Suppressor macrophage treated with lipopolysaccharide for 1 hour (primary cell): ENCODE results near the gene ADGRD1.

ENCODE experiments used
- DNase-seq, 3 donors: peaks; one replicate each; pipeline ENCODE4 v3.0.0-alpha.2; 2020 to 2022

Gene ADGRD1

DNA sequence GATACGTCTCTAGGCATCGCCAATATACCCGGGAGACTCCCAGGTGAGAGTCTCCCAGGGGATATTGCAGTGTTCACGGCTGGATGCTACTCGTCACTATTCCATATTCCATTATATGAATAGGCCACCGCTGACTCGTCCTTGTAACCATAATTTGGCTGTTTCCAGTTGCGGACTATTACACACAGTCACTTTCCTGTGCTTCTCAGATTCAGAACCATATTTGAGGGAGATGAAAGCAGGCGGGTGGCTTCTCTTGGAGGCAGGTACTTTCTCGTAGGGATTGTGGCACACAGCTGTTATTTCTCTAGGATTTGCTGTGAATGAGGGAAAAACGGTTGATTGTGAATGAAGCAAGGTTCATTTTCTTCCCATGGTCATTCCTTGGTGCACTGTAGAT, 73.0 kb downstream of the ADGRD1 start:
- DNase-seq, result no peak

DNA sequence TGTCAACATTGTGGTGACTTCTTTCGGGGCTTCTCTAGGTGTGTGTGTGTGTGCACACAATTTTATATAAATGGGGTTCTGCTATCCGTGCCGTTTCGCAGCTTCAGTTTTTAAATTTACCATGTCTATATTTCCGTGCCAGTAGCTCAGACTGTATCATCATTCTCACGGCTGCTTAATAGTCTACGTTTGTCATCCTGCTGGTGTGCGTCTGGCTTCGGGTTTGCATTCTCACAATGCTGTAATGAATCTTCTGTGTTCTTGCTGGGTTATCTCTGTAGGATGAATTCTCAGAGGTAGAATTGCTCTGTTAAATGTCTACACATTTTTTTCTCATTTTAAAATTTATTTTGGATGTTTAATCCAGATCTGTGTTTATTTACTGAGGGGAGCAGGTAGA, 73.6 kb downstream of the ADGRD1 start:
- DNase-seq, result no peak

DNA sequence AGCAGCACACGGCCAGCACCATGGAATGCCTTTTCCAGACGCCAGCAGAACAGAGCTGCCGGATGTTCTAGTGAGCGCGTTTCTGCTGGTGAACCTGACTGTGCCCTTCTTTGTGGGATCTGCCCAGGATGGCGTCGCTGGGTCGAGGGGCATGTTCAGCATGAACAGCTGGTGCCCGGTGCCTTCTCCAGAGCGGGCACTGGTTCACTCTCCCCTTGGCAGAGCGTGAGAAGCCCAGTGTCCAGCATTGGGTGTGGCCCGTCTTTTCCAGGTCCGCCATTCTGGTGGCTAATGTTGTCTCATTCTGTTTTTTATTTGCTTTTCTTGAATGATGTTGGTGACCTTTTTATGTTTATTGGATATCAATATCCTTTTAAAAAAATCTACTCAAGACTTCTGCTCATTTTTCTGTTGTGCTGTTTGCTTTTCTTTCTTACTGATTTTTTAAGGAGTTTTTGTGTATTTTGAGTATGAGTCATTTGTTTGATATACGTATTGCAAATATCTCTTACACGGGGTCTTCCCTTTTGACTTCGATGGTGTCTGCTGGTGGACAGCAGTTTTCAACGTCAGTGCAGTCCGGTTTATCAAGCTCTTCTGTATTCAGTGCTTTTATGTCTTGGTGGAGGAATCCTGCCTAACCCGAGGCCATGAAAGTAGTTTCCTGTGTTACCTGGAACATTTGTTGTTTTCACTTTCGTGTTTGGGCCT, 74.3 kb downstream of the ADGRD1 start:
- no peak for DNase-seq

DNA sequence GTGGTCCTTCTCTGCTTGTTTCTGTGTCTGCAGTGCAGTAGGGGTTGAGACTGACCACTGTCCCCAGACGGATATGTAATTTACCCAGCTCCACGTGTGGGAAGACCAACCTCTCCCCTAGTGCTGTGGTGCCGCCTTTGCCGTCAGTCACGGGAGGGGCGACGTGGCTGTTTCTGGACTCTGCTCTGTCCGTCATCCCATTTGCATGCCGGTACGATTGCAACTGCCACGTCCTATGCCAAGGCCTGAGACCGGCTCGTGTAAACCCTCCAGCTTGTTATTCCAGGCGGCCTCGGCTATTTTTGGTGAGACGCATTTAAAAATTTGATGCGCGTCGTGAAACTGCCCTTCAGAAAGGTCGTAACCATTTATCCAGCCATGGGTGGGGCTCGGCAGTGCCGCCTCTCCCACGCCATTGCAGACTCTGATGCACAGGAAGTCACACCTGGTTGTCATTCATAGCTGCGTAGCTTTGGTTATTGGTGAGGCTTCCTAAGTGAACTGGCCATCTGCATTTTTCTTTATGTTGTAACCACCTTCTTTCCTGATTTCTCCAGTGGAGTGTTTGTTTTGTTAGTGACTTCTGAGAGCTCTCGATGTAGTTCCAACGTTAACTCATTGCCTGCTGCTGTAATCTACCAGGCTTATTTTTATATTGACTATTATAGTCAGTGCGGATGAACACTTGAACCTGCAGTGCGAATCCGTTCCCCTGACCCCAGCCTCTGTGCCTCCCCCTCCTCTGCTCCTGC, 75.1 kb downstream of the ADGRD1 start:
- no peak for DNase-seq

DNA sequence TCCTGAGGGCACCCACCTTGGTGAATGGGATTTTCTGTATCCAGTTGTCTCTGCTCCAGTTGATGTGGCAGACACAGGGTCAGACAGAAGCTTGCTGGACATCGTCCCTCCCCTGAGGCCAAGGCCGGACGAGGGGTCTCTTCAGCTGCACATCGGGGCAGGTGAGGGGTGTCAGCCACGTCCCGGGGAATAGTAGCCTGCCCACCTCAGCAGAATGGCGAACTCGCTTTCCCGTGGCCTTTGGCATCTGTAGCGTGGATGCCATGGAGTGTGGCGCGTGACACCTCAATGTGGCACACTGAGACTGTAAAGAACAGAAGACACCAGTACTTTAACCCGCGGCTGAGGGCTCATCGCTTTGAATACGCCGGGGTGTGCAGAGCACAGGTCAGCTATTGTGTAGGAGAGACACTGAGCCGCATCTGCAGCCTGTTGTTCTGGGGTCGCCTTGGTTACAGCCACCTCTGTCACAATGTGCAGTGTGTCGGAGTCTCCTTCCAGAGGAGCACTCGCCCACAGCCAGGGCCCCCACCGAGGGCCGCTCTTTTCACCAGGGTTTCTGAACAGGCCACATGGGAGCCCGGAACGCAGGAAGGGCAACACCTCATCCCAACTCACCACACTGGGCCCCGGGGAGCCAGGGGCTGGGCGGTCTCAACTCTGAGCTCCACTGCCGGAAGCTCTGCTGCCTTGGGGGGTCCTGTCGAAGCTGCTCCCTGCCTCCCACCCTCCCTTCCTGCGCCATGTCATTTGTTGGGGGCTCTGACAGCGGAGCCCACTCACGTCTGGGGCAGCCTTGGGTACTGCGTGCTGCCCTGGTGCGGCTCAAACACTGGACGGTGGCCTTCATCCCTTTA, 77.0 kb downstream of the ADGRD1 start:
- no peak for DNase-seq

DNA sequence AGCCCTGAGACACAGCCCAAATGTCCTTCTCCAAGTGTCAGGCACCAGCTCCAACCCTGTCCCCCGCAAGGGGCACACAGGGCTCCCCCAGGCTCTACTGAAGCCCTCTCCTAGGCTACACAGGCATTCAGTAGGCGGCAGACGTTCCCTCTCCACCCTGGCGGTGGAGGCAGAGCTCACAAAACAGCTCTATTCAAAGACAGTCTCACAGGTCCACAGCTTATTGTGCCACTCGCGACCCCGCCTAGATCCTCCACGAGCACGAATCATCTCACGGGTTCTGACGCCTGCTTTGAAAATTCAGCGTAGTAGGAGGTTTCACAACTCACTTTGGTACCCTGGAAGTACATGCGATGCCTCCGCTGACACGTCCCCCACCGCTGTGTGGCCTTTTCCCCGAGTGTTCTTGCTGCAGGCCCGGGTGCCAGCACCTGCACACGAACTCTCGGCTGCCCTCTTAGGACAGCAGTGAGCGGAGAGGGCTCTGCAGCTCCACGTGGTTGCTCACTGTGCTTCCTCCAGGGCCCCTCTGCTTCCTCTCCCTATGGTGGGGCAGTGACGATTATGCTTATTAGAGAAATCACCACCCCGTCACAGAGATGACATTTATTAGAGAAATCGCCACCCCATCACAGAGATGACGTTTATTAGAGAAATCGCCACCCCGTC, 78.5 kb downstream of the ADGRD1 start:
- DNase-seq, result no peak

DNA sequence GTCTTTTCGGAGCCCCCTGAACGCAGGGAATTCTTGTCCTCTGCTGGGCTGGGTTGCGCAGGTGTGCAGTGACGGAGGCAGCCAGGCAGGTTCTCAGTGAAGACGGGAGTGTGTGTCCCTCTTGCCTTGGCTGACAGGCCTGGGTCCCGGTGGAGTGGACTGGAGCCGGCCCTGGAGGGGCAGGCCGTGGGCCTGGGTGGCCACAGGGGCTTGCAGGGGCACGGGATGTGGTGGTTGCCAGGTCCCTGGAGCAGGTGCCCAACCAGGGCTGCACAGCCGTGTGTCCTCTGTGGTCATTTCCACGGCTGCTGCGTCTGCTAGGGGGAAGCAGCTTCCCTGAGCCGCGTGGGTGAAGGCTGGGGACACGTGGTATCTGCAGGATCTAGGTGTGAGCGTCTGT, 79.8 kb downstream of the ADGRD1 start:
- DNase-seq, result no peak

DNA sequence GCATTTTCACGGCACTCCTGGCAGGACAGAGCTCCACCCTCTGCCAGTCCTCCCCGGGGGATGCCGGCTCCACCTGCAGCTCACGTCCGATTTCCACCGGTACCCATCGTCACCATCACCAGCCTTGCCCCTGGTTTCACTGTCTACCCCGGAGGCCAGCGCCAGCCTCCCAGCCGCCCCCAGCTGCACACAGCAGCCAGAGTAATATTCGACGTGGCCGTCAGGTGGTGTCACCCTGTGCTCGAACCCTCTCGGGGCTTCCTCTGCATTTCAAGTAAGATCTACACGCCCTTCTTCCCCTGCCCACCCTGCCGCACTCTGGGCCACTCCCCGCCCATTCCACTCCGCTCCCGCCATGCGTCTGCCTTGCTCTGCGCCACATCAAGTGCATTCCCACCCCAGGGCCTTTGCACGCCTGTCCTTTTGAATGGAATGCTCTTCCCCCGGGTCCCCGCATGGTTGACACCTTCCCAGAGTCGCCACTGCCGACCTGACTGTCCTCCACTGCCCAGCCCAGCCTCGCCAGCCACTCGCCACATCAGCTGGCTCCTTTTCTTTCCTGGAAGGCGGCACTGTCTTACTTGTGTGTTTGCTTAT, 80.3 kb downstream of the ADGRD1 start:
- no peak for DNase-seq

DNA sequence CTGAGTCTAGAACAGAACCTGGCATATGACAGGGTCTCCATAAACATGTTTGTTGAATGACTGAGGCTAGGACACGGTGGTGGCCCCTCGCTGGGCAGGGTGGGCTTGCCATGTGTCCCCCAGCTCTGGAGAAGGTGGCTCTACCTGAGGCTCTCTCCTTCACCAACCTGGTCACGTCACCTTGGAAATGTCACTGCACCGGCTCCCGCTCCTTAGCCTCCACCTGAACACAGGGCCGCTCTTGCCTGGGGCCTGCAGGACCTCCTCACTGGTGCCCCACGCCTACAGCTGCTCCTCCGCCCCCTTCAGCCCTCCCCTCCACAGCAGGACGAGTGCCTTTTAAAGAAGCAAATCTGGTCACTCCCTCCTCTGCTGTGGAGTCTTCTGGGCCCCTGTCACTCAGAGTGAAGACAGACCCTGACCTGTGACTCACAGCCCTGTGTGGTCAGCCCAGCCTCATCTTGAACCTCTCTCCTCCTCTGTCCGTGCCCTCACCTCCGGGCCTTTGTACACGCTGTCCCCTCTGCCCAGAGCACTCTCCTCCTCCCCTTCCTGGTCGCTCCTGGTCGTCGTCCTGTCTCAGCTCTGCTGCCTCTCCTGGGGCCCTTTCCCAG, 81.0 kb downstream of the ADGRD1 start:
- DNase-seq, result no peak

DNA sequence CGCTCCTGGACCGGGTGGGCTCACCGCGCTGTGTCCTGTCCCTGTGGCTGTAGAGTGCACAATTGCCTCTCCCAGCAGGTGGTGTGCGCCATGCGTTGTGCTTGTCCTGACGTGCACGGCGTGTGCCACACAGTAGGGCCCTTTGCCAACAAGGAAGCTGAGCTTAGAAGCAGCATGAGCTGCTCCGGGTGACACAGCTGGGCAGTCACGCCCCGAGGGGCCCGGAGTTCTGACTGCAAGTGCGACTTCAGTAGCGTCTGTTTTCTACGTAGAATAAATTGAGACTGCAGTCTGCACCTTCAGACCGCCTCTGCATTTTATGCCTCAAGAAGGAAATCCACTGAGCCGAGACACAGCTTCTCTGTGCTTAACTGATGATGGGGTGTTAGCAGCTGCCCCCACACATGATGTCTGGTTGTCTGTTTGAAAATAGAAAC, 81.6 kb downstream of the ADGRD1 start:
- no peak for DNase-seq

DNA sequence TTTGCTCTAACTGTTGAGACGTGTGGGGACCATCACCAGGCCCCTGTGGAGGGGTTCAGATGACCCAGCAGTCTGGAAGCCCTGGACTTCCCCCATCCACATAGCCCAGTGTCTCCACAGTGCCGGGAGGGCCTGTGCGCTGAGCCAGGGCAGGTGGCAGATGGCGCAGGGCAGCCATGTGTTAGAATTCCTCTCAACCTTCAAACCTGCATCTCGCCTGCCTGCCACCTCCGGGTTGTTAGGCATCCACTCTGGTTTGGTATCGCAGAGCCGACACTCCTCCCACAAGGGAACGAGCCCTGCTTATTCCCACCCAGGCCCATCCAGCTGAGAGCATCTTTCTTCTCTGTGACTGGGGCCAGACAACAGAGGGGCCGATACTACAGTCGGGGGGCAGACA, 84.5 kb downstream of the ADGRD1 start:
- DNase-seq, result no peak

DNA sequence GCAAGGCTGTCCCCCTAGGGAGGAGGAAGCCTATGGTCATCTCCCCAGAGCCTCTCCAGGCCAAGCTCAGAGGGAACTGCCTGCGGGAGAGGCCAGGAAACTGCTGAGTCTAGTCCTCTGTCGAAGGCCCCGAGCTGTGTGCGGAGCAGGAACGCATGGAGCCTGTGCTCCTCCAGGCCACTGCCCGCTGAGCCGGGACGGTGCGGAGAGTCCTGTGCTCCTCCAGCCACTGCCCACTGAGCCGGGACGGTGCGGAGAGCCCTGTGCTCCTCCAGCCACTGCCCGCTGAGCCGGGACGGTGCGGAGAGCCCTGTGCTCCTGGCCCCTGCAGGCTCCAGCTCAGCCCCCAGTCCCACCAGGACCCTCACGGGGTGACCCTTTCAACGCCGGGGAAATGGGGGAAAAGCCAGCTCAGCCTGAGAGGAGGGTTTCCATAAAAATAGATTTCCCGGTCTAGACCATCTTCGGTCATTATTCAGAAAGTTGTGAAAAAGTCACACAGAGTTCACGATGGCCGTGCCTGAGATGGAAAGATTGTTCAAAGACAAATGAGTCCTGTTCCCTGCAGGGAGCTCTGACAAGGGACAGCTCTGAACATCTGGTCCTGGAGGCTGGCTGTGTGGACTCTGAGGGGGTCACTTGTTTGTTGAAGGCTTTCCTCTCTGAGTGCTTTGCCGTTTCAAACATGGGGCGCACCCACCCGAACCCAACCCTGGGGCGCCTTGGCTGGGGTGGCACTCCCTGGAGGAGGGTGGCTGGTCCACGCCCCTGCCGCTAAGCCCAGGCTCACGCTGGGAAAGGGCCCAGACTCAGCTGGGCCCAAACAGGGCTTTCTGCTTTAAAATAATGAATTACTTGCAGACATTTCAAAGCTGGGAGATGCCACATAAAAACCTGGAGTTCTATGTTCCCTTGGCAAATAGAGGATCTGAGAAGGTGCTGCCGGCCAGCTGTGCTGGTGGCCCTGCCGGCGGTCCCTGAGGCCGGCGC, 85.5 kb downstream of the ADGRD1 start:
- no peak for DNase-seq

DNA sequence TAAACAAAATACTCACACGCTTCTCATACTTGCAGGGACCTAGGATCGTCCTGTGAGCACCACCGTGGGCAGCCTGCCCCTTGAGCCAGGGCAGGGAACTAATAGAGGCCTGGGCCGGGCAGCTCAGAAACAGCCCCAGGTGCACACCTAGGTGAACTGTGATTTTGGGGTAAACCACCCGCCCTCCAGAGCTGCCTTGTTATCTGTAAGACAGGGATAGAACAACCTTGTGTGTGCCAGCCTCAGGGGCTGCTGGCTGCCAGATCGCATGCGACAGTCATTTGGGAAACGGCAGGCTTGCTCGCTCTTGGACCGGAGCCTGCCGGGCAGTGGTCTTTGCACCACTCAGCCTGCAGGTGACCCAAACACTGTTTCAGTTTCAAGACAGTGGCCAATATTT, 86.8 kb downstream of the ADGRD1 start:
- DNase-seq, result no peak

DNA sequence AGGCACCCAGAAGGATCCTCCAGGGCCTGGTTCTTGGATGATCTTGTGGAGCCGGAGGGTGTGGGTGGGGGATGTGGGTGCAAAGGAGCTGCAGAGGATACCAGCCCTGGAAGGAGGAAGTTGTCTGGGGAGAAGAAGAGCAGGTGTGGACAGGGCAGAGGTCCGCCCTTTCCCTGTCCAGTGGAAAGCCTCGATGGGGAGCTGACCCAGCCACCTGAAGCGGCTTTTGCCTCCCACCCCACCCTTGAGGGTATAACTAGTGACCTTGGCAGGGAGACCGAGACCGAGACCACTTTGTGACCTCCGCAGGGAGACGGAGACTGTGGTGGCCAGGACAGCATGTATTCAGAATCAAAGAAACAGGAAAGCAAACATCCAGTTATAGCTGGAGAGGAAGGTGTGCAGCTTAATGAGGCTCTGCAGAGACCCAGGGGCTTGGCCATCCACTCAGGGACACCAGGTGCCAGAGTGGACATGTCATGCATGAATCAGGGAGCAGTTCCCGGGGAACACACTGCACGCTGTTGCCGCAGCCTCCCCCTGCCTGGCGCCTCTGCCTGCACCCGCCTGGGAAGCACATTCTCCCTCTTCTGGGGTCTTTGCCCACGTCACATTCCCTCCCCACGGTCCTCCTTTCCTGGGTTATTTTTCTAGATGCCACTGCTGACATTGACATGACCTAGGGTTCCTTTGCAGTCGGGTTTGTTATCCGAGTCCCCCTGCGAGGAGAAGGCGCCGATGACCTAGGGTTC, 87.7 kb downstream of the ADGRD1 start:
- DNase-seq, result no peak

DNA sequence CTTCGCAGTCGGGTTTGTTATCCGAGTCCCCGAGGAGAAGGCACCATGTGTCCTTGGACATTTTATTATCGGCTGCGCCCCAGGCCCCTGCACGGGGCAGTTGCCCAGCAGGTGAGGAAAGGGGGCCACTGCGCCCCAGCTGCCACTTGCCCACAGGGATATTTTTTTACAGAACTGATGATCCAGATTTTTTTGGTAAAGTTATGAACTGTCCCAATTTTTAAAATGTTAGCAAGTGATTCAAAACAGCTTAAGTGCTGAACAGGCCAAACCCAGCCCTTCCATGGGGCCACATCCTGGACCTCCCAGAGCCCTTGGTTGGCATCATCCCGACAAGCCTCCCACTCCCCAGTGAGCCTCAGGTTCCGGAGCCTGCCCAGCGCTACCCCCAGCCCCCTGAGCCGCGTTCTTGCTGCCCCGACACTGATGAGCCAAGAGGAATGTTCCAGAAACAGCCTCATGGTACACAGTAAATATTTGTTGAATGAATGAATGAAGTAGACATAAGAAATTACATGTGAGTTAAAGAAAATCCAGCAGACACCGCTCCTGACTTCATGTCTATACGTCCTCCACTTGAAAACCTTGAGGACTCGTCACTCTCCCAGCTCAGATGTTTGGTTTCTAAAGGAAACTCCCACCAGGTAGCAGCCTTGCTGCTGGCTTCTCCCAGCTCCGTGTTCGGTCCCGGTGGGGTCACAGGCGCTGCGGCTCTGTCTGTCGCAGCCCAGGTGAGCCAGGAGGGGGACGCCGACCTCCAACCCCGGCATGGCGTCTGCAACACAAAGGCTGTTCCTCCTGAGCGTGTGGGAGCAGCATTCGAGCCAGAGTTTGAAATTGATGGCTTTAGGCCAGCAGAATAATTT, 88.5 kb downstream of the ADGRD1 start:
- DNase-seq, result no peak

DNA sequence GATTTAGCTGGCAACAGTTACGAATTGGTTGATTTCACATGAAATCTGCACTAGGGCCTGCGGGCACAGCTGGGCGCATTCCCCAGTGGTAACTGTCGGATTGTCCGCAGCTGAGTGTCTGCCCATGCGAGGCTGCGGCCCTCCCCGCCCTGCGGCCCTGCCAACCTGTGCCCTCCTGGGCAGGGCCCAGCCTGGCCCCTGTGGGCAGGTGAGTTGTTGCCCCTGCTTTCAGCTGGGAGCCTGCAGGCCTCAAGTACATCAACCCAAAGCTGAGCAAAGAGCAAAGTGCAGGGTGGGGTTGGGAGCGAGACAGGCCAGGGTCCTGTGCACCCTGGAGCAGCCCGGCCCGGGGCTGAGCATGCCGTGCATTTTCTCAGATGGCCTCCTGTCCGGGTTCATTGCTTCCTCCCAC, 89.1 kb downstream of the ADGRD1 start:
- no peak for DNase-seq

DNA sequence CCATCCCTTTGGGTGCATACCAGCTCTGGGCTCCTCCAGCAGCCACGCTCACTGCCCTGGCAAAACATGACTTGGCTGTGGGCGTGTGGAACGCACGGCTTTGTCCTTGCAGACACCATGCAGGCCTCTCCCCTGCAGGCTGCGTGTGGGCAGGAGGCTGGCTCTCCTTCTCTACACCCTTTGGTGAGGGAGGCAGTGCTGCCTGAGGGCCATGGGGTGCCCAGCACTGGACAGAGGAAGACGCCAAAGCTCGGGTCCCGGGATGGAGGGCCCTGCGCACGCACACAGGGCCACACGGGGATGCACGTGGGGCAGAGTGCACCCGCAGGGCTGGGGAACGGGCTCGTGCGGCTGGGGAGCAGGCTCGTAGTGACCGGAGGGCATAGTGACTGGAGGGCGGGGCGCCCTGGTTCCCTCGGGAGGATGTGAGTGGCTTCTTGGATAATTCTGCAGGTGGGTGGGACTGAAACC, 89.7 kb downstream of the ADGRD1 start:
- DNase-seq, result no peak

DNA sequence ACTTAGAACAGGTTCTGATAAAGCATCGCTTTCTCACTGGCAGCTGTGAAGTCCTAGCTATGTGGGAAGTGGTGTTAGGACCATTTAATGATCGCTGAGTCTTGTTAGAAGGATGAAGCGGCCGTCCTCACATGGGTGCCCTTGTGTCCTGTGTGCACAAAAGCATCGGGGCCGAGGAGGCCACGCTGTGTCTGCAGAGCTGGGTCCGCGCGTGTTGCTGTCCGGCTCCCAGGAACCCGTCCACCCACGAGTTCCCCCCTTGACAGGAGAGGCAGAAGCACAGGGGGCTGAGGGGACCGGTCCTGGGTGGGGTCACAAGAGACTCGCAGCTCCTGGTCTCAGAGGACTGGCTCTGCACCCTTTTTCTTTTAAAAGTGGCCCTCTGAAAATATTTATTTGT, 90.4 kb downstream of the ADGRD1 start:
- no peak for DNase-seq
